Upper lobe of left lung (tissue), 6 donors: ENCODE results near the gene GFRA1. TPM values are rescaled to one million over a fixed set of nuclear protein-coding genes. Genes with fewer than 3 reads are reported as not detected.

Experiments used
- ATAC-seq, 2 donors: fragments of 200-7000 bp; cut with Tn5 transposase; one replicate each; pipeline ENCODE4 v1.9.1; 2022; ENCODE audit warnings: mild to moderate bottlenecking in 2 of 2, moderate library complexity in 2 of 2; ENCODE audit not compliant: low FRiP score in 2 of 2
- DNase-seq, 2 donors: peaks; one replicate each; pipeline ENCODE4 v3.0.0-alpha.2; 2019 to 2020
- H3K27ac ChIP-seq, 4 donors: fragments of 200-600 bp; sonication (generic); one replicate each; pipeline ENCODE4 v1.5.1; 2016 to 2019
- H3K27me3 ChIP-seq, 4 donors: fragments of 200-600 bp; sonication (generic); one replicate each; pipeline ENCODE4 v1.5.1; 2017 to 2019
- H3K36me3 ChIP-seq, 4 donors: fragments of 200-600 bp; sonication (generic); one replicate each; pipeline ENCODE4 v1.5.1; 2016 to 2019
- H3K4me1 ChIP-seq, 4 donors: fragments of 200-600 bp; sonication (generic); one replicate each; pipeline ENCODE4 v1.5.1; 2018 to 2019
- H3K4me3 ChIP-seq, 4 donors: fragments of 200-600 bp; sonication (generic); one replicate each; pipeline ENCODE4 v1.5.1; 2017 to 2019; ENCODE audit warnings: mild to moderate bottlenecking in 2 of 4, moderate library complexity in 1 of 4
- H3K9me3 ChIP-seq, 4 donors: fragments of 200-600 bp; sonication (generic); one replicate each; pipeline ENCODE4 v1.5.1; 2018 to 2019
- EP300 ChIP-seq, 4 donors: sonication (generic); formaldehyde crosslinking; IDR thresholded peaks; one replicate each; pipeline ENCODE4 v1.5.1; 2017; ENCODE audit warnings: antibody characterized with exemption in 4 of 4, control low read depth in 2 of 4
- POLR2A ChIP-seq, 4 donors: fragments of 450-650 bp; IDR thresholded peaks; one replicate each; pipeline ENCODE4 v1.5.1; 2016 to 2017; ENCODE audit warnings: antibody characterized with exemption in 4 of 4, mild to moderate bottlenecking in 2 of 4
- POLR2AphosphoS5 ChIP-seq, 2 donors: sonication (generic); formaldehyde crosslinking; IDR thresholded peaks; one replicate each; pipeline ENCODE4 v1.5.1; 2017; ENCODE audit warnings: antibody characterized with exemption in 2 of 2
- WGBS, 2 donors: methylation state at CpG; one replicate each; pipeline ENCODE4 v1.1.5; 2017 to 2018; 5-methylcytosine and 5-hydroxymethylcytosine counted together
- total RNA-seq, 6 donors: library from RNA; depleted of rRNA in 4 of 6; stranded (reverse); fragments of >200 nt in 4 of 6; gene quantifications; one replicate each; pipeline versions ENCODE4 v1.1.0 to v1.2.1, GENCODE V29; 2016 to 2021
- TF ChIP-seq, protein P1 (sequence below), 6 experiments: fragments of 450-650 bp in 4 of 6; fragments of 200-600 bp in 2 of 6; sonication (generic) in 2 of 6; IDR thresholded peaks; one replicate each; pipeline ENCODE4 v1.5.1; 2016 to 2019; ENCODE audit warnings: antibody characterized with exemption in 6 of 6
- donor health status: DM: no; HTN: no; CAD: no; lungs with moderate emphysema.
- donor health status: DM: no; HTN: yes; CAD: no; lungs with severe emphysema.

The GFRA1 gene
- total RNA-seq, 6 donors from 2014 or later = under 0.01 to 9.2 (median 2.3) TPM

DNA sequence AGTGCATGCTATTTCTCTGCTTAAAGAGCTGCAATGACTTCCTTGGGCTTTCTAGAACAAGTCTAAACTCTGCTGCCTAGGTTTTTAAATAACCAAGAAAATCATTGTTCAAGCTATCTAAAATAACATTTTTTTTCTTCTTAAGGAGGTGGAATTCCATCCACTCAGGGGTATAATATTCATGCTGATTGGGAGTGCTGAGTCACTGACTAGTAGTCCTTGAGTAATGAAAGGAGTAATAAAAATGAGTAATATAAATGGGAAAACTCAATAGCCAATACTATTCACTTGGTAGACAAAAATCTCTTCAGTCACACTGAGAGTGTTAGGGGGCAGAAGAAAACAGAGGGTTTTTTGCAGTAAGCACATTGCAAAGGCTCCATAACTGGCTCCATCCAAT is 72.0 kb downstream of the GFRA1 start:
- Histone ChIP-seq H3K27me3 (no peaks in the 10 kb centered on the region), H3K4me1 (no peaks in the 10 kb centered on the region), H3K4me3 (no peak overlapping the region), H3K36me3 (no peaks in the 10 kb centered on the region), H3K9me3 (peaks cover 0 to 2% (median 0%) of the 10 kb centered on the region in 4 donors), H3K27ac (no peak overlapping the region)
- TF ChIP-seq POLR2AphosphoS5 (IDR thresholded peaks at IDR 0.05) (no peak), POLR2A (IDR thresholded peaks at IDR 0.05) (no peak), EP300 (IDR thresholded peaks at IDR 0.05) (no peak)
- TF ChIP-seq, protein P1, sequence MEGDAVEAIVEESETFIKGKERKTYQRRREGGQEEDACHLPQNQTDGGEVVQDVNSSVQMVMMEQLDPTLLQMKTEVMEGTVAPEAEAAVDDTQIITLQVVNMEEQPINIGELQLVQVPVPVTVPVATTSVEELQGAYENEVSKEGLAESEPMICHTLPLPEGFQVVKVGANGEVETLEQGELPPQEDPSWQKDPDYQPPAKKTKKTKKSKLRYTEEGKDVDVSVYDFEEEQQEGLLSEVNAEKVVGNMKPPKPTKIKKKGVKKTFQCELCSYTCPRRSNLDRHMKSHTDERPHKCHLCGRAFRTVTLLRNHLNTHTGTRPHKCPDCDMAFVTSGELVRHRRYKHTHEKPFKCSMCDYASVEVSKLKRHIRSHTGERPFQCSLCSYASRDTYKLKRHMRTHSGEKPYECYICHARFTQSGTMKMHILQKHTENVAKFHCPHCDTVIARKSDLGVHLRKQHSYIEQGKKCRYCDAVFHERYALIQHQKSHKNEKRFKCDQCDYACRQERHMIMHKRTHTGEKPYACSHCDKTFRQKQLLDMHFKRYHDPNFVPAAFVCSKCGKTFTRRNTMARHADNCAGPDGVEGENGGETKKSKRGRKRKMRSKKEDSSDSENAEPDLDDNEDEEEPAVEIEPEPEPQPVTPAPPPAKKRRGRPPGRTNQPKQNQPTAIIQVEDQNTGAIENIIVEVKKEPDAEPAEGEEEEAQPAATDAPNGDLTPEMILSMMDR (IDR thresholded peaks at IDR 0.05) = no peak
- DNase-seq (no peak), ATAC-seq (no peak)

DNA sequence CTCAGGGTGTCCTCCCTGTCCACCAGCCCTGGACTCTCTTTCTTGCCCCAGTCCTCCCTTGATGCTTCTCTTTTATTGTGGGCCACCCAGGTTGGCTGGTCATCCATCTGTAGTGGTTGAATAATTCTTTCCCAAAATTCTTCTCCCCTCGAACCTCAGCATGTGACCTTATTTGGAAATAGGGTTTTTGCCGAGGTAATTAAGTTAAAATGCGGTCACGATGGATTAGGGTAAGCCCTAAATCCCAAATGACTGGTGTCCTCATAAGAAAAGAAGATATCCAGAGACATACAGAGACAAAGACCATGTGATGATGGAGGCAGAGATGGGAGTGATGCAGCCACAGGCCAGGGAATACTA is 74.3 kb downstream of the GFRA1 start:
- TF ChIP-seq POLR2A (IDR thresholded peaks at IDR 0.05) = no peak
- no peak for TF ChIP-seq EP300 (IDR thresholded peaks at IDR 0.05)
- TF ChIP-seq POLR2AphosphoS5 (IDR thresholded peaks at IDR 0.05) = no peak
- TF ChIP-seq, protein P1 (IDR thresholded peaks at IDR 0.05) = no peak
- H3K27ac ChIP-seq = no peak overlapping the region

DNA sequence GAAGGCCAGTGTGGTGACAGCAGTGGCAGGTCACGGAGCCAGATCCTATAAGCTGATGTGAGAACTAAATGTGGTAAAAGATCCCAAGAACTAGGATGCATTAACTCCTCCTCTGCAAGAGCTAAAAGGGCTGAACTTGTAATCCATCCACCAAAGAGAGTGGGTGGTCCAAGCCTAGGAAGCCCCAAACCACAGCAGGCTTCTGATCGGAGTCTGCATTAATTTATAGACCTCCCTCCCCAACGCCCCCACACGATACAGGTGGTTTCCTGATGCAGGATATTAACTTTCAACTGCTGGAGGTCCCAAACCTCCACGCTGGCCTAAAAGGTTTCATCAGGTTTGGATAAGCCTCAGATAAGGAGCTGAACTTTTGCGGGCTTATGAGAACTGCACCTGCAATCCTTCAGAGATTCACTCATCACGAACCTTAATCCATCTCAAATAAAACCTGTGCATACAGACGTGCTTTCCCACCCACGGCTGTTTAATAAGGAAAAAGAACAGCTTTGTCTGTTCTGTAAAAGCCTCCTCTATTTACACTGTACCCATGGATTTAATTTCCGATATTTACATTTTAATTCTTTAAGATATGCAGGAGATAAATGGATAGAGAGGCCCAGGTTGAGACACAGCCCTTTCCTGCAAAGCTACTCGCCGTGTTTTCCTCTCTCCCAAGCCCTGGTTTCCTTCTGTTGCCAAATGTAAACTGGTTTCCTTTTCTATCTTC is 74.9 kb downstream of the GFRA1 start:
- no peak for ATAC-seq

More for the DNA sequence above, 74.3 kb downstream of the GFRA1 start:
- Histone ChIP-seq H3K27me3 (no peaks in the 10 kb centered on the region), H3K4me1 (no peaks in the 10 kb centered on the region), H3K9me3 (peaks cover 0 to 15% (median 3%) of the 10 kb centered on the region in 4 donors), H3K4me3 (no peak overlapping the region), H3K36me3 (no peaks in the 10 kb centered on the region)
- ATAC-seq = no peak
- DNase-seq = no peak
- WGBS, 2 donors = 82 to 86% methylated on average over 4 of the region's 4 CpGs

DNA sequence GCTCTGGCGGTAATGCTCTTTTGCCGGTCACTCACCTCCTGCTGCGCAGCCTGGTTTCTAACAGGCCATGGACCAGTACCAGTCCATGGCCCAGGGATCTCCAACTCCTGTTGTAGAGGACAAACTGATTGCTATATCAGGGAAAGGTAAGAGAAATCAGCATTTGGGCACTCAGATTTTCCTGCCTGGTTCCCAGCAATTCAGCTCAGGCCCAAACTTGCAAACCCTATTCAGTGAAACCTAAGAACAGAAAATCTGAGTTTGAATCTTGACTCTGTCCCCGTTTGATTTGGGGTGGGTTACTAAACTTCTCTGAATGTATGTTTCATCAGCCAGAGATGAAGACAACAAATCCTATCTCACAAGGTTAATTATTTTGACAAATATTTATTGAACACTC is 77.4 kb downstream of the GFRA1 start:
- no peak overlapping the region for H3K27ac ChIP-seq
- H3K36me3 ChIP-seq = no peaks in the 10 kb centered on the region
- H3K4me1 ChIP-seq = no peaks in the 10 kb centered on the region
- H3K27me3 ChIP-seq = no peaks in the 10 kb centered on the region
- 88 to 96% methylated on average over 4 of the region's 4 CpGs for WGBS, 2 donors
- DNase-seq (no peak), ATAC-seq (no peak)
- TF ChIP-seq, protein P1 (IDR thresholded peaks at IDR 0.05) = no peak
- TF ChIP-seq EP300 (IDR thresholded peaks at IDR 0.05) (no peak), POLR2AphosphoS5 (IDR thresholded peaks at IDR 0.05) (no peak), POLR2A (IDR thresholded peaks at IDR 0.05) (no peak)
- H3K4me3 ChIP-seq = no peak overlapping the region
- H3K9me3 ChIP-seq = peaks cover 0 to 15% (median 3%) of the 10 kb centered on the region in 4 donors

More for the DNA sequence above, 74.9 kb downstream of the GFRA1 start:
- no peak overlapping the region for H3K27ac ChIP-seq
- no peaks in the 10 kb centered on the region for H3K27me3 ChIP-seq
- H3K36me3 ChIP-seq = no peaks in the 10 kb centered on the region
- H3K9me3 ChIP-seq = peaks cover 0 to 15% (median 3%) of the 10 kb centered on the region in 4 donors
- no peaks in the 10 kb centered on the region for H3K4me1 ChIP-seq
- 69 to 78% methylated on average over 10 to 12 of the region's 12 CpGs for WGBS, 2 donors
- DNase-seq = no peak
- TF ChIP-seq, protein P1 (IDR thresholded peaks at IDR 0.05) = no peak
- no peak for TF ChIP-seq POLR2AphosphoS5 (IDR thresholded peaks at IDR 0.05)
- no peak for TF ChIP-seq POLR2A (IDR thresholded peaks at IDR 0.05)
- no peak for TF ChIP-seq EP300 (IDR thresholded peaks at IDR 0.05)
- no peak overlapping the region for H3K4me3 ChIP-seq

DNA sequence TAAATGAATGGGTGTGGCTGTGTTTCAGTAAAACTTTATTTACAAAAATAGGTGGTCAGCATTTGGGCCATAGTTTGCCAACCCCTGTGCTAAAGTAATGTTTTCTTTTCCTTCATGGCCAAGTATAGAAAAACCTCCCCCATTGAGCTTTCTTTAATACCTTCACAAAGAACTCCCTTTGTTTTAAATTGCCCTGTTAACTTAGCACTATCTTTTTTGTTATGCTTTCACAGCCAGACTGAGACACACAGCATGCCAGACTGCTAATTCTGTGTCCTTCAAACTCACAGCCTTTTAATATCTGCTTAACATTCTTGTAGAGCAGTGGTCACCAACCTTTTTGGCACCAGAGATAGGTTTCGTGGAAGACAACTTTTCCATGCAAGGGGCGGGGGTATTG is 78.0 kb downstream of the GFRA1 start:
- TF ChIP-seq POLR2A (IDR thresholded peaks at IDR 0.05) = no peak
- TF ChIP-seq EP300 (IDR thresholded peaks at IDR 0.05) = no peak
- no peak for TF ChIP-seq POLR2AphosphoS5 (IDR thresholded peaks at IDR 0.05)
- DNase-seq (no peak), ATAC-seq (no peak)
- Histone ChIP-seq H3K27me3 (no peaks in the 10 kb centered on the region), H3K9me3 (peaks cover 0 to 15% (median 3%) of the 10 kb centered on the region in 4 donors), H3K4me1 (no peaks in the 10 kb centered on the region), H3K27ac (no peak overlapping the region), H3K4me3 (no peak overlapping the region), H3K36me3 (no peaks in the 10 kb centered on the region)
- 95 to 96% methylated on average over 2 of the region's 2 CpGs for WGBS, 2 donors
